Cardiac fibroblast (primary cell): Measurements from ENCODE around the gene PARVA.
A peak's percentile ranks its signal among the peaks of the same experiment; 100 is the strongest.

Experiments
- DNase-seq, 2 donors: peaks; one replicate each; pipeline versions ENCODE4 v3.0.0 to v3.0.0-alpha.2; 2010; ENCODE audit warnings: low read depth in 2 of 2
- H3K4me3 ChIP-seq, 2 donors: replicated peaks in 1 of 2; 1 replicate in 1 of 2; 2 replicates in 1 of 2; pipeline ENCODE4 v1.5.1; 2011; ENCODE audit warnings: low read depth in 2 of 2, low read length in 2 of 2, mild to moderate bottlenecking in 2 of 2, moderate library complexity in 1 of 2
- TF ChIP-seq, protein P1 (sequence below): IDR thresholded peaks from one replicate; pipeline ENCODE4 v1.5.1; 2011; ENCODE audit warnings: low read depth, mild to moderate bottlenecking, low read length, inconsistent platforms

The PARVA gene

DNA sequence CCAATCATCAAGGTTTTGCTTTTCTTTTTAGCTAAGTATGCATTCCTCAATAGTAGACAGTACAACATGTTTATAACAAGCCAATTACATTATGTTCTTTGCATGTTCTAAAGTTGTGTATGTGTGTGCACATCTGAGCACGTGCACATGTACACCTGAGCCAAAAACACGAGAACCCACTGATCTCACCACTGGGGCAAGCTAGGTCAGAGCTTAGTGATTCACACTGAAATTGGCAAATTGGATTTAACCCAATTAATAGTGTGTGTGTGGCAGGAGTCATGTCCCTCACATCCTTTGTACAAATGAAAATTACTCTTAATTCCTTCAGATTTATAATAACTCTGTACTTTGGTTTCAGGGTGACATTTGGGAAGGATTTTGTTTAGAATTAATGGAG, 151.1 kb downstream of the PARVA start:
- TF ChIP-seq, protein P1, sequence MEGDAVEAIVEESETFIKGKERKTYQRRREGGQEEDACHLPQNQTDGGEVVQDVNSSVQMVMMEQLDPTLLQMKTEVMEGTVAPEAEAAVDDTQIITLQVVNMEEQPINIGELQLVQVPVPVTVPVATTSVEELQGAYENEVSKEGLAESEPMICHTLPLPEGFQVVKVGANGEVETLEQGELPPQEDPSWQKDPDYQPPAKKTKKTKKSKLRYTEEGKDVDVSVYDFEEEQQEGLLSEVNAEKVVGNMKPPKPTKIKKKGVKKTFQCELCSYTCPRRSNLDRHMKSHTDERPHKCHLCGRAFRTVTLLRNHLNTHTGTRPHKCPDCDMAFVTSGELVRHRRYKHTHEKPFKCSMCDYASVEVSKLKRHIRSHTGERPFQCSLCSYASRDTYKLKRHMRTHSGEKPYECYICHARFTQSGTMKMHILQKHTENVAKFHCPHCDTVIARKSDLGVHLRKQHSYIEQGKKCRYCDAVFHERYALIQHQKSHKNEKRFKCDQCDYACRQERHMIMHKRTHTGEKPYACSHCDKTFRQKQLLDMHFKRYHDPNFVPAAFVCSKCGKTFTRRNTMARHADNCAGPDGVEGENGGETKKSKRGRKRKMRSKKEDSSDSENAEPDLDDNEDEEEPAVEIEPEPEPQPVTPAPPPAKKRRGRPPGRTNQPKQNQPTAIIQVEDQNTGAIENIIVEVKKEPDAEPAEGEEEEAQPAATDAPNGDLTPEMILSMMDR: no peak
- DNase-seq: no peak
- no peak overlapping the region for H3K4me3 ChIP-seq

DNA sequence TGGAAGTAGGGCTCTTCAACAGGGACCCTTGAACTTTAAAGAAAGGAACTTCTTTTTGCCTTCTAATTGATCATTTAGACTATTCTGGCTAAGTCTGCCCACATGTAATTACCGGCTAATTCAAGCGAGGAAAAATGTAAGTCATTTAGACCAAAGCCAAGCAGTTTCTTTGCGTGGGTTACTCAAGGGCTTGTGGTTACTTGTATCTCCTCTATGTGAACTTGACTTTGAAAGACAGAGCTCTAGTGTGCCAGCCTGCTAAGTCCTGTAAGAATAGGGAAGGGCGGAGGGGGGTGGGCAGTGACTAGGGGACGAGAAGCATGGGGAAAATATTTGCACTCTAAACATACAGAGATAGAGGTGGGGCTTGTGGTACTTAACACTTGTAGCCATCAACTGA, 151.7 kb downstream of the PARVA start:
- no peak overlapping the region for H3K4me3 ChIP-seq
- TF ChIP-seq, protein P1: no peak
- no peak for DNase-seq

DNA sequence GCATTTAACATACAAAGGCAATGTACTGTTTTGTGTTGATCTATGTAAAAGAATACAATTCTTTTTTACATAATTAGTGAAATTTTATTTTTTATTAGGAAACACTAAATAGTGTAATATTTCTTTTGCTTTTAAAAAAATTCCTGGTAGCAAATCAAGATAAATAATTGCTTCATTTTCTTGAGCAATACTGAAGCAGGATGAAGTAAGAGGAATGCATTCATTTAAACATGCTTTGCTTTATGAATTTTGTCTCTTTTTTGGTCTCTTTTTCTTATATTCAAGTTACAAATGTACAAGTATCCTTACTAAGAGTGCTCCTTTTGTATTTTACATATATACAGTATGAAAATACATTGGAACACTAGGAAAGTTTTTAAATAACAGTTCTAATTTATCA, 152.4 kb downstream of the PARVA start:
- TF ChIP-seq, protein P1: no peak
- H3K4me3 ChIP-seq: no peak overlapping the region
- peak; percentile 49 to 54 for DNase-seq

DNA sequence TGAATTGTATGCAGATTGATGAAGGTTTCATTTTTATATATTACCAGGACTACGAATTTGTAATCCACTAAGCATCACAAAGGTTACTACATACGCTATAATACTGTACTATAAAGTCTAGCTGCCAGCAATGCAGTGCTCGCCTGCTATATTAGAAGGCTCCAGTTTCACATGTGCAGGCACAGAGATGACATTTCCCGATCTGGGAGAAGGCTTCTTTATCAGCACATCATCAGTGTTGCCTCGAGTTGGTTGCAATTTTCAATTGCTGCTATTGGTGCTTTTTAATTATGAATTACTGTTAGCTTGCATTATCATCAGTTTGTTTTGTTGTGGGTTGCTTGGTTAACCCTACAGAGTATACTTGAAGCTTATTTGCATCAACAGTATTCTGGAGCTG, 153.6 kb downstream of the PARVA start:
- no peak for DNase-seq
- no peak overlapping the region for H3K4me3 ChIP-seq
- TF ChIP-seq, protein P1: no peak

DNA sequence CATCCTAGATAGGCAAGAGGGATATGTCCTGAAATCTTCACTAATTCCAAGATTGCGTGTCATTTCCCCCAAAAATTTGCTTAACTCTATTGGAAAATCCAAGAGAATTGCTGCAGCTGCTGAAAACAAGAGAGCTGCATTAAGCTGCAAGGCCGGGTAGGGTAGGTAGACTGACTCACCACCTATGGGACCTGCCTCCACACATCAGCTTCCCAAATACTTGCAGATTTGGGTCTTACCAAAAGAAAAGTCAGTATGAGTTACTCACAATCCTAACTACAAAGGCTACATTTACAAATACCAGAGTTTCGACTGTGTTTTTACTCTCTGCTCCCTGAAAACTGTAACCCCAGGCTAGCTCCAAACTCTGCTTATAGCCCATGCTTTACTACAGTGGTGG, 154.3 kb downstream of the PARVA start:
- TF ChIP-seq, protein P1: no peak
- DNase-seq: peak in 1 of 2 donors; percentile 46
- H3K4me3 ChIP-seq: no peak overlapping the region

DNA sequence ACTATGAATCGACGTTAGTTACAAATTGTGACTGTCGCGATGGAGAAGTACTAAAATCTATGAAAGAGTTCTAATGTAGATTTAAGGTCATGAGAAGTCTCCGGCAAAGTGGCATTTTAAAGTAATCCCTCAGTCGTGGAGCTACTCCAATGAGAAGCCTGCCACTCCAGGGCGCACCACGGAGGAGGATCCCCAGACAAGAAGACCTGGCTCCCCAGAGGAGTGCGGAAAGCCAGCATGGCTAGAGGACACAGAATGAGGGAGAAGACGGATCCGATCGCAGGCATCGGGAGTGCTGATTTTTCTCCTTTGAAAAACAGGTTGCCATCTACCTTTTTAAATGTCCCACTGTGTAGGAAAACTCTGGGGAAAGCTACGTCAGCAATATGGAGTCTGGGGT, 155.2 kb downstream of the PARVA start:
- H3K4me3 ChIP-seq: no peak overlapping the region
- no peak for DNase-seq
- TF ChIP-seq, protein P1: no peak

DNA sequence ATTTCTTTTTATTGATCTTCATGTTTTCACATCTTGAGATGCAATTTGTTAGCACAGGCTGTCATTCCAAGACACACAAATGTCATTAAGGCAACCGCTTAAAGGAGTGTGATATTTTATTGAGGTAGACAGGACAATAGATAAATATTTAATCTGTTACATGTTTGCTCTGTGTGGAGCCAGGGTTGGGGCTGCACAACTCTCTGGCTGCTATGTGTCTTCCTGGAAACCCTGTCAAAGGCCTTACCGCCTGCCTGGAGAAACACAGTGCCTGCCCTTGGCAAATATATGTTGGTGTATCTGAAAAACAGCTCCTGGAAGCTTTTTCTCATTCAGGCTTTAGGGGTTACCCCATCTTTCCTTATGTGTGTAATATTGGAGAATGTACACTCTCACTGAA, 157.2 kb downstream of the PARVA start:
- TF ChIP-seq, protein P1: no peak
- DNase-seq: no peak
- no peak overlapping the region for H3K4me3 ChIP-seq
